Superior temporal gyrus (tissue), 1 donor: ENCODE results near the gene CYP4F22.
"Not testable (repeated sequence)": the region's sequence is repeated elsewhere in the genome, so short reads cannot be mapped to it uniquely, and the experiment has no call there.

ENCODE experiments used
- DNase-seq: peaks from one replicate; pipeline ENCODE4 v3.0.0-alpha.2; 2016; ENCODE audit errors: extremely low spot score

The CYP4F22 gene

DNA sequence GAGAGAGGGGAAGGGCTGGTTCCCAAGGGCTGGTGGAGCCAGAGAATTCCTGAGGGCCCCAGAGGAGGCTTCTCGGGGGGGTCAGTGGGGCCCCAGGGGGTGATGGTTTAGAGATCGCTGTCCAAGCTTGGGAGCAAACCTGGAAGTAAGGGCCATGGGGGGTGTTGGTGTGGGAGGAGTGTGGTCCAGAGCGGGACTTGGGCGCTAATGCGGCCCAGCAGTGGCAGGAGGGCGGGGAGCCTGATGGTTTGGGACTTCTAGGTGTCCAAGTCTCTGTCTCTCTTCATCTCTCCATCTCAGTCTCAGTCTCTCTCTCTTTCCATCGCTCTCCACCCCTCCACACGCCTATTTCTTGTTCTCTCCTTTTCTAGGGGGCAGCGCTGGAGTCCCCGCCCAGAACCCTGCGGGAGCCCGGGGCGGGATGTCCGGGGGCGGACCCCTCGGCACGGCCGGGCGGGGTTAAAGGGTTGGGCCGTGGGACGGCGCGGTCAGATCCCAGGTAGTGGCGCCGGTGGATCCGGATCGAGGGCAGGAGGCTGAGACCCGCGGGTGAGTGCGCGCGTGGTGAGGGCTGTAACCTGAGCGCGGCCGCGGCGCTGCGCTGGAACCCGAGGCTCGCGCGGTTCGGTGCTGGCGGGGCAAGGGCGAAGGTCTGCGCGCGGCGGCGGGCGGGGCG, at the start of gene CYP4F22:
TSS of gene CYP4F22 (plus strand) at position 491 of the 676 bp plus-strand sequence. CDS start 16,812 bp downstream, outside the sequence.
- no peak for DNase-seq

DNA sequence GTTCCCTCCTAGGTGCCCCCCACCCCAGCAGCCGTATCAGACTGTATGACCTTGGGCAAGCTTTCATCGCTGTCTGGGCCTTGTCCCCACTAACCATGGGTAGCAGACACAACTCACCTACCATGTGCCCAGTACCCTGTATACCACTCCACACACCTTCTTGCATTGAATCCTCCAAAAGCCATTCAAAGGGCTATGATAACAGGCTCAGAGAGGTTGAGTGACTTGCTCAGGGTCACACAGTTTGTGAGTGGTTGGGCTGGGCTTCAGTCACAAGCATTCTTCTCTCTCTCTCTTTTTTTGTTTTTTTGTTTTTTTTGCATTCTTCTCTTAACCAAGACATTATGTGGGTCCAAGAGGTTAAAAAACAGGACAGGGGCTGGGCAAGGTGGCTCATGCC, 46.6 kb upstream of the CYP4F22 start:
- DNase-seq = no peak

DNA sequence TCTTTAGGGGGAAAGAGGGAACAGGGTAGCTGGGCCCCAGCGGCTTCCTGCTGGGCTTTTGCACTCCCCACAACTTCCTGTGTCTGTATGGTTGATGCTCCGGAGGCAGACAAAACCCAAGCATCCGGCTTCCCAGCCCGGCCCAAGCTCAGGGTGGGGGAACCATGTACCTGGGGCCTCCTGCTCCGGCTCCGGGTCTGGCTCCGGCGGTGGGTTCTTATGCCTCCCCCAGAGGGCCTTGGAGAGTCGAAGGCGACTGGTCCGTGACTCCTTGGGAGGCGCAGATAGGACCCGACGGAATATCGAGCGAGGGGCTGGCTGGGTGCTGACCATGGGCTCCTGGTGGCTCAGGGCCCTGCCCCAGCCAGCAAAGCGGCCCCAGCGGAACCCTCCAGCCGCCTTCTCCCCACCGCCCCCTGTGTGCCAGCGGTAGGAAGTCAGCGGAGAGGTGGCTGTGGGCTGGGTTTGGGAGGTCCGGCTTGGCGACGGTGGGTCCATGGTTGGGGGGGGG, 44.4 kb upstream of the CYP4F22 start:
- no peak for DNase-seq

DNA sequence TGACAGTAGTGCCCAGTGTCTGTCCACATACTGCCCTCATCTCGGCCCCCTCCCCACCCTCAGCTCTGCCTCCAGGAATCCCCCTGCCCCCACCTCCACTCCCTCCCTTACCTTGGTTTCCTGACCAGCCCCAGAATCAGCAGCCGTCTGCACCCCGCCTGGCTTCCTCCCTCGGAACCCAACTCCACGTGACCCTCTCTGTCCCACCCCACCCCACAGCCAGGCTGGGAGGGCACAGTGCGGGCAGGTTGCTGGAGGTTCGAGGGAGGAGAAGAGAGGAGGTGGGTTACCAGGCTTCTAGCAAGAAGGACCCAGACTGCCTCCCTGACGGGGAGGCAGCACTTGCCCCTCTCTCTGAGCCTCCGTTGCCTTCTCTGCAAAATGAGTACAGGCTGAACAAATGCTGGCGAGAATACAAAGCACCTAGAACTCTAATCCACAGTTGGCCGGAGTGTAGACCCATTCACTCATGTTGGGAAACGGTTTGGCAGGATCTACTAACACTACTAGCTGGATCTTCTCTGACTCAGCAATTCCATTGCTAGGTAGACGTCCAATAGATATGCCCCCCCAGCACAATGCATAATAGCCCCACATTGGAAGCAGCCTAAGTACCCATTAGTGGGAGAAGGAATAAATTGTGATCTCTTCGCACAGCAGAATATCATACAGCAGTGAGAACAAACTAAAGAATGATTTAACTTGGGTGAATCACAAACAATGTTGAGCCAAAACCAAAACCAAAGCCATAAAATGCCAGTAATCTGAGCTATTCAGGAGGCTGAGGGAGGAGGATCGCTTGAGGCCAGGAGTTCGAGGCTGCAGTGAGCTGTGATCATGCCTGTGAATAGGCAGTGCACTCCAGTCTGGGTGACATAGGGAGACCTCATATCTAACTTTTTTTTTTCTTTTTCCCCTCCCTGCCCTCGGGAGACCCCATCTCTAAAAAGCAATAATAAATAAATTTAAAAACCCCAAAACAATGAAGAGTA, 43.6 kb upstream of the CYP4F22 start, which contains the start of gene RASAL3:
TSS of gene RASAL3 (minus strand) at position 151 of the 992 bp plus-strand sequence. CDS start 186 bp downstream, outside the sequence.
- no peak for DNase-seq

DNA sequence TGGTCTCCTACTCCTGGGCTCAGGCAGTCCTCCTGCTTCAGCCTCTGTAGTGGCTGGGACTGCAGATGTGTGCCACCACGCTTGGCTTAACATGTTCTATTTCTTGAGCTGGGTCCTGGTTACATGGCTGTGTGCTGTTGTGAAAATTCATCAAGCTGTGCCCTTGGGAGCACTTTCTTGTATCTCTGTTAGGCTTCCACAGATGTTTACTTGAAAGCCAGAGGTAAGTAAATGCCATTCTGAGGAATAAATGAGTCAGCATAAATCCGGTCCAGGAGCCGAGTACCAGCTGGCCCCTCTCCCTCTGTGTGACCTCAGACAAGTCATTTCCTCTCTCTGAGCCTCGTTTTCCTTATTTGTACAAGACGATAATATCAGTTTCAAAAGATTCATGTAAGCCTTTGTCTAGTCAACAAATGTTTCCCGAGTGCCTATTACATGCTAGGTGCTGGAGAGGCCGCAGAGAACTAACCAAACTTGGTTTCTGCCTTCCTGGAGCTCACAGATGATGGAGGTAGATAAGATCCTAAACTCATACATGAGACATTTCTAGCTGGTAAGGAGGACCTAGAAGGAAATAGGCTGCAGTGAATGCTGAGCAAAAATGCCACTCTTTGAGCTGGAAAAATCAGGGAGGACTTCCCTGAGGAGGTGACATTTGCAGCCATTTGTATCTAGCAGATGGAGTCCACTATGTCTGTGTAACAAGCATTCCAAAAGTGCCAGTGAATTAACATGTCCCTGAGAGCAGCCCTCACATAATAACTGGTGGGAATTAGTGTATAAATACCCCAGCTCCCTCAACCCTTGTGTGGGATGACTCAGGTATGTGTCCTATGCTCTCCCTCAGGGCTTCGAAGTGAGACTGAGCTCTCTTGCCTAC, 41.2 kb upstream of the CYP4F22 start:
- no peak for DNase-seq

DNA sequence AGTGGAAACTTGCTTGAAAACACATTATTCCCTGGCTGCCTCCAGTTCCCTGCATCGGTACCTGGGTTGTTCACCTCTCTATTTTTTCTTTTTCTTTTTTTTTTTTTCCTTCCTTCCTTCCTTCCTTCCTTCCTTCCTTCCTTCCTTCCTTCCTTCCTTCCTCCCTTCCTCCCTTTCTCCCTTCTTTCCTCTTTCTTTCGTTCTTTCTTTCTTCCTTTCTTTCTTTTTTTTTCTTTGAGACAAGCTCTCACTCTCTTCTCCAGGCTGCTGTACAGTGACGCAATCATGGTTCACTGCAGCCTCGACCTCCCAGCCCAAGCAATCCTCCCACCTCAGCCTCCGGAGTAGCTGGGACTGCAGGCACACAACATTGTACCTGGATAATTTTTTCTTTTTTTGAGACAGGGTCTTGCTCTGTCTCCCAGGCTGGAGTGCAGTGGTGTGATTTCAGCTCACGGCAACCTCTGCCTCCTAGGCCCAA, 40.6 kb upstream of the CYP4F22 start:
- no peak for DNase-seq

DNA sequence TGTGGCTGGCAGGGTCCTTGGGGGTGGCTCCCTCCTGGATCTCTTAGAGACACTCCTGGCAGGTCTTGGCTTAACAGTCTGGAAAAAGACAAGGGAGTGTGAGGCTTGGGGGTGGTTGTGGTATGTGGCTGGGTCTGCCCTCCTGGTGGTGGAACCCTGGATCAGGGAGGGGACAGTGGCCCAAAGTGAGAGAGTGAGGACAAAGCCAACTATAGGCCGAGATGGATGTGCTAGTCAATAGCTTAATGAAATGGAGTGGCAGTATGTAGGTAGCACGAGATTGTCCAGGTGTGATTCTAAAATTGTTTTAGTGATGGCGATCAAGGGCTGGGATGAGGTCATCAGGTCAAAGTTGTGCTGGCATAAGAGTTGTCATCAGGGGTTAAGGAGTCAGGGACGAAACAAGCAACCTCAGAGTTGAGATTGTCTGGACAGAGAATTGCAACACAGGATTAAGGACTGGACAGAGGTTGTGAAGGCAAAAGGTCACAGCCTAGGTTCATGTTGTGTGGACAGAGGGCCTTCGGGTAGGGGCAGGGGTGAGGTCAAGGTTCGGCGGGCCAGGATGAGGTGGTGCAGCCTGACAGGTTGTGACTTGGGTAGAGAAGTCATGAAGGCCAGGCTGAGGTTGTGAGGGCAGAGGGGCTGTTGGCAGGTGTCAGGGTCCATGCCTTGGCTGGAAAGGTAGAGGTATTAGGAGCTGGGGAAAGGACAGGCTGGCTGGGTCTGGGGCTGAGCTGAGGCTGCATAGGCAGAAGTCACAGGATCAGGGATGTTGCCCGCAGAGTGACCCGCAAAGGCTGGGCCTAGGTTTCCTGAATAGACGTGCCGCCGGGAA, 39.4 kb upstream of the CYP4F22 start:
- no peak for DNase-seq

DNA sequence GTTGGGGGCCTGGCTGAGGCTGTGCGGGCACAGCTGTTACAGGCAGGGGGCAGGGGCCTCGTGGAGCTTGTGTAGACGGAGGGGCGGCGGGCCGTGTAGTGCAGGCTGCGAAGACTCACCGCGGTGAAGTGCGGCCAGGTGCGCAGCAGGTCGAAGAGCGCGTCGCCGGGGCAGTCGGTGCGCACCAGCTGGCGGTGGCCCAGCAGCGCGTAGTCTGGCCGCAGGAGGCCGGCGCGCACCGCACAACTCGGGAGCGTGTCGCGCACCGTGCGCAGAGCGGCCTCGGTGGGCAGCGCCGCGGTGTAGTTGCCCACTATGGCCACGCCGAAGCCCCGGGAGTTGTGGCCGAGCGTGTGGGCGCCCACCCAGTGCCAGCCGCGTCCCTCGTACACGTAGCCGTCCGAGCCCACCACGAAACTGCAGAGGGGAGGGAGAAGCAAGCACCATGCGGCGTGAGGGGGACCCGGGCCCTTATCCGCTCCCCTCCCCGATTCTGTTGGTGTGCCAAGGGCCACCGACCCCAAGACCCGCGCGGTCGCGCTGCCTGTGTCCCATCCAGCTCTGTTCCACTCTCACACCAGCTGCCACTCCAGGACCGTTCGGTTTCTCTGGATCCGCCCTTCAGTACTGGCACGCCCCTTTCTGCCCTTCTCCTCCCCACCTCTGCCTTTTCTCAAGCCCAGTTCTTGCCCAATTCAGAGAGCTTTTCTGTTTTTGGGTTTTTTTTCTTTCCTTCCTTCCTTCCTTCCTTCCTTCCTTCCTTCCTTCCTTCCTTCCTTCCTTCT, 38.6 kb upstream of the CYP4F22 start:
- DNase-seq = no peak

DNA sequence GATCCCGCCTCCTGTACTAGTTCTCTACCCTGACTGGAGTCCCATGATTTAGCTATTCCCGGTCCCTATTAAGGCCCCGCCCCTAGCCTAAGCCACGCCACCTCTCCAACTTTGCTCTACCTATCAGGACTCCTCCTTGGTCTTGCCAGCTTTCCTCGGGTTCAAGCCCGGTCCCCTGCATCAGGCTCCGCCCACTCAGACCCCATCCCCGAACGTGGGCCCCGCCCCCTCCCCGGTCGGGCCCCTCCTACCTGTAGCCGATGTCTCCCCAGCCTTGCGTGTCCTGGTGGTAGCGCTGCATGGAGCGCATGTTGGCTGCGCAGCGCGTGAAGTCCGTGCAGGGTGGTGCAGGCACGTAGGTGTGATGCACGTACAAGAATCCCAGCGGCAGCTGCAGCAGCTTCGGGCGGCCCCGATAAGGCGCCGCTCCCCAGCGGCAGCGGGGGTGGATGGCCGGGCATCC, 36.7 kb upstream of the CYP4F22 start:
- DNase-seq = no peak

DNA sequence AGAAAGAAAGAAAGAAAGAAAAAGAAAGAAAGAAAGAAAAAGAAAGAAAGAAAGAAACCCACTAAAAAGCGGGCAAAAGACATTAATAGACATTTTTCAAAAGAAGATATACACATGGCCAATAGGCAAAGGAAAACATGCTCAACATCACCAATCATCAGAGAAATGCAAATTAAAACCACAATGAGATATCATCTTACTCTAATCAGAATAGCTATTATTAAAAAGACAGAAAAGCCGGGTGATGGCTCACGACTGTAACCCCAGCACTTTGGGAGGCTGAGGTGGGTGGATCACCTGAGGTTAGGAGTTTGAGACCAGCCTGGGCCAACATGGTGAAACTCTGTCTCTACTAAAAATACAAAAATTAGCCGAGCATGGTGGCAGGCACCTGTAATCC, 34.5 kb upstream of the CYP4F22 start:
- DNase-seq = not testable (repeated sequence)

DNA sequence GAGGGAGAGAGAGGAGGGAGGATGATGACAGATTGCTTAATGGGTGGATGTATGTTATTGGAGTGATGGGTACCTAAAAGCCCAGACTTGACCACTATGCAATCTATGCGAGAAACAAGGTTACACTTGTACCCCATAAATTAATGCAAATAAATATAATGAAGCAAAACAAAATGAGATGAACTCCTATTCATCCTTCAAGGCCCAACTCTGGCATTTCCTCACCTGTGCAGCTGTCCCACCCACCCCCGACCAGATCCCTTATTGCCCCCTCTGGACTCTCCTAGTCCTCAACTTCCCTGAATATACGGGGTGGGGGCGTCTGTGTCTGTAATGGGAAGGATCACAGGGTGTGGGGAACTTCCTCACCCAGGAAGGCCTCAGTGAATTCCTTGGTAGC, 33.2 kb upstream of the CYP4F22 start:
- no peak for DNase-seq

DNA sequence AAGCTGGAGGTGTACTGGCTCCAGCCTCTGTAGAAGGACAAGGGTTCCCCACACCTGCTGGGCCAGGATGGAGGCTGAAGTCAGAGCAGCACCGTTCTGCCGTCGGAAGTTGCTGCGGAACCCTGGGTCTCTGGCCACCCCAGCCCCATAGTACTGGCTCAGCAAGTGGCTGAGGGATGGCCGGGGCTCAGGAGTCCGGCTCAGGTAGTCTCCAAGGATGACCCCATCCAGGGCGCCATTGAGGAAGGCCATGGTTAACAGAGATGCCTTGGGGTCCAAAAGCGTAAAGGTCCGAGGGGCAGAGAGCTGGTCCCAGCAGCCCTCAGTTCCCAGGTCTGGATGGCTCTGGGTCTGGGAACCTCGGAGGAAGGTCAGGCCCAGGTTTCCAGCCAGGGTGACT, 32.7 kb upstream of the CYP4F22 start:
- no peak for DNase-seq

DNA sequence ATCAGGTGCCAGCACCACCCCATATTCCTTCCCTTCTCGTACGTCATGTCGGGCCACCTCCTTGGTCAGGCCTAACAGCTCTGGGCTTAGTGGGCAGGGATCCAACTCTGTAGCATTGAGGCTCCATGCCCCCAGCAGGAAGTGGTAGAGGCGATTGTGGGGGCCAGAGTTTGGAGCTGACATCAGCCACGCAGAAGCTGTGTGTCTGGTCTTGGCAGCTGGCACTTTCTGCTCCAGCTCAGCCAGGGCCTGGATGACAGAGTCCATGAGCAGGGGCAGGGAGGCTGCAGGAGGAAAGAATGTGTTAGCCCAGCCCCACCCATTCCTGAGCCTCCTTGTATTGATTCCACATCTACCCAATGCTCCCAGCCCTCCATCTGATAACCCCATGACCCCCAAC, 32.0 kb upstream of the CYP4F22 start:
- no peak for DNase-seq

DNA sequence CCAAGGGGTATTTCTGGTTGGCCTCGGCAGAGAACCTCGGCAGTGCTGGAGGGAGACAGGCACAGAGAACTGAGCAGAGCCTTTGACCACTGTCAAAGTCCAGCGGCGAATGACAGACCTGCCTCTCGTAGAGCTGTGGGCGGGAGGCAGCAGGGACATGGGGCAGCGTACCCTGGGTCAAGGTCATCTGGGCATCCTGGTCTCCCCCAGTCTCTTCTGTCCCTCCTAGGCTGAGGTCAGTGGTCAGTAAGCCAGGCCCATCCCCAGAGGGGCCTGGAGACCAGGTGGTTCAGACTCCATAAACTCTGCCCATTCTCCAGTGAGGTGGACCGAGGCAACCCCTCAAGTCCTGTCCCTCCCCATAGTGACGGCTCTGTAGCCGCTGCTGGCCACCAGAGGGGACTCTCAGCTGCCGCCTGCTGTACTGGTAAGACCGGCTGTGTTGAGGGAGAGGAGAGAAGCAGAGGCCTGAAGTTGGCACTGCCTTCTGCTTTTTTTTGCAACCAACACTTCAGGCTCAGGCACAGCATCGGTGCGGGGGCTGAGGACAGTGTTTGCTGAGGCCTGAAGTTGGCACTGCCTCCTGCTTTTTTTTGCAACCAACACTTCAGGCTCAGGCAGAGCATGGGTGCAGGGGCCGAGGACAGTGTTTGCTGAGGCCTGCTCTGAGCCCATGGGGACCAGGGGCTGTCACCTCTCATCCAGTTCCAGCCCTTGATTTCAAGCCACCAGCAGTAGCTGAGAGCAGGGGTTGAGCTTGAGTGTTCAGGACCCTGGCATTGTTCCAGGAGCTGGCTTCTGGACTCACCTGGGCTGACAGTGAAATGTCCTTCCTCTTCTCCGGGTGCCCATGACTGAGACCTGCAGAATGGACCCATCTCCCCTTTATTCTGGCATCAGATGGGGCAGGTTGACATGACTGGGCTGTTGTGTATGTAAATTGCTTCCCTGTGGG, 28.7 kb upstream of the CYP4F22 start, which contains the start of gene PGLYRP2:
TSS of gene PGLYRP2 (minus strand) at position 111 of the 955 bp plus-strand sequence. CDS start 130 bp downstream, outside the sequence.
- DNase-seq = peak; percentile 50

DNA sequence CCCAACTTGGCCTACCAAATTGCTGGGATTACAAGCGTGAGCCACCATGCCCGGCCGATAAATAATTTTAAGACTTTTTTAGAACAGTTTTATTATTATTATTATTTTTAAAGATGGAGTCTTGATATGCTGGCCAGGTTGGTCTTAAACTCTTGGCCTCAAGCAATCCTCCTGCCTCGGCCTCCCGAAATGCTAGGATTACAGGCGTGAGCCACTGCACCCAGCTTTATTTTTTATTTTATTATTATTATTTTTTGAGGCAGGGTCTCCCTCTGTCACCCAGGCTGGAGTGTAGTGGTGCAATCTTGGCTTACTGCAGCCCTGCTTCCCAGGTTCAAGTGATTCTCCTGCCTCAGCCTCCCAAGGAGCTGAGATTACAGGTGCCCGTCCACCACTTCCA, 27.3 kb upstream of the CYP4F22 start:
- not testable (repeated sequence) for DNase-seq

DNA sequence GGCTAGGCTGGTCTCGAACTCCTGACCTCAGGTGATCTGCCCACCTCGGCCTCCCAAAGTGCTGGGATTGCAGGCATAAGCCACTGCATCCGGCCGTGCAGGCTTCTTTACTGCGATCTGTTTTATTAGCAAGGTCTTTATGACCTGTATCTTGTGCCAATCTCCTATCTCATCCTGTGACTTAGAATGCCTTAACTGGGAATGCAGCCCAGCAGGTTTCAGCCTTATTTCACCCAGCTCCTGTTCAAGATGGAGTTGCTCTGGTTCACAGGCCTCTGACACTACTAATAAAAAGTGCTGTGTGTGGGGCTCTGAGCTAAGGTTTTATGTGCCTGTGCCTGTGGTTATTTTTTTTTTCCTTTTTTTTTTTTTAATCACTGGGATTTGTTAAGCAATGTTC, 22.6 kb upstream of the CYP4F22 start:
- DNase-seq = not testable (repeated sequence)

DNA sequence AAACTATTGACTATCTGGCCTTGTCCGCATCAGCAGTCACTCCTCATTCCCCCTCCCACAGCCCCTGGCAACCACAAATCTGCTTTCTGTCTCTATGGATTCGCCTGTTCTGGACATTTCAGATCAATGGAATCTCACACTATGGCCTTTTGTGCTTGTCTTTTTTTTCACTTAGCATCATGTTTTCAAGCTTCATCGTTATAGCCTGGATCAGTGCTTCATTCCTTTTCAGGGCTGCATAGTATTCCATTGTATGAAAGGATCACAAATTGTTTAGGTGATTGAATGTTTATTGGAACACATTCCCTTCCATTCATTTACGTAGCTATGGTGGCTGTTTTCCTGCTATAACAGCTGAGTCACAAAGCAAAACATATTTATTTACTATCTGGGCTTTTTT, 21.3 kb upstream of the CYP4F22 start:
- DNase-seq = no peak
